Heart left ventricle (tissue), 16 donors: Measurements from ENCODE around the gene EMILIN2. TPM values are rescaled to one million over a fixed set of nuclear protein-coding genes. Genes with fewer than 3 reads are reported as not detected.

ENCODE experiments used
- ATAC-seq, 4 donors: fragments of 200-7000 bp; cut with Tn5 transposase; one replicate each; pipeline ENCODE4 v1.9.1; 2020 to 2022; ENCODE audit warnings: moderate library complexity in 4 of 4, mild to moderate bottlenecking in 3 of 4, moderate number of reproducible peaks in 1 of 4
- DNase-seq, 5 donors: peaks; one replicate each; pipeline ENCODE4 v3.0.0-alpha.2; 2020
- H3K27ac ChIP-seq, 12 donors: fragments of 200-600 bp; sonication (generic) in 4 of 12; one replicate each; pipeline versions ENCODE4 v1.5.0 to v1.8.0; 2016 to 2022; ENCODE audit warnings: mild to moderate bottlenecking in 2 of 12
- H3K27me3 ChIP-seq, 9 donors: fragments of 200-600 bp; sonication (generic) in 2 of 9; one replicate each; pipeline versions ENCODE4 v1.5.1 to v1.8.0; 2016 to 2022; ENCODE audit warnings: mild to moderate bottlenecking in 3 of 9
- H3K36me3 ChIP-seq, 9 donors: fragments of 200-600 bp; sonication (generic) in 2 of 9; one replicate each; pipeline versions ENCODE4 v1.5.0 to v1.8.0; 2018 to 2022; ENCODE audit warnings: mild to moderate bottlenecking in 2 of 9
- H3K4me1 ChIP-seq, 12 donors: fragments of 200-600 bp; sonication (generic) in 4 of 12; one replicate each; pipeline versions ENCODE4 v1.5.0 to v1.8.0; 2016 to 2022; ENCODE audit warnings: mild to moderate bottlenecking in 3 of 12
- H3K4me3 ChIP-seq, 12 donors: fragments of 200-600 bp; sonication (generic) in 4 of 12; one replicate each; pipeline versions ENCODE4 v1.5.0 to v1.8.0; 2017 to 2022; ENCODE audit warnings: mild to moderate bottlenecking in 9 of 12, moderate library complexity in 4 of 12
- H3K9me3 ChIP-seq, 12 donors: fragments of 200-600 bp; sonication (generic) in 4 of 12; one replicate each; pipeline versions ENCODE4 v1.5.0 to v1.8.0; 2016 to 2022; ENCODE audit warnings: mild to moderate bottlenecking in 1 of 12
- CTCF ChIP-seq, 12 donors: fragments of 200-600 bp; sonication (generic) in 4 of 12; IDR thresholded peaks; one replicate each; pipeline versions ENCODE4 v1.5.0 to v1.8.0; 2018 to 2022; ENCODE audit warnings: antibody characterized with exemption in 12 of 12, mild to moderate bottlenecking in 5 of 12
- POLR2A ChIP-seq, 2 donors: fragments of 450-650 bp; IDR thresholded peaks; one replicate each; pipeline ENCODE4 v1.6.1; 2017; ENCODE audit warnings: antibody characterized with exemption in 2 of 2, mild to moderate bottlenecking in 2 of 2, moderate library complexity in 2 of 2
- WGBS, 4 donors: extraction: QIAGEN DNeasy Blood & Tissue Kit in 2 of 4; methylation state at CpG; one replicate each; pipeline versions ENCODE4 v1.1.5 to v1.1.7; 2013 to 2018; 5-methylcytosine and 5-hydroxymethylcytosine counted together
- intact Hi-C, 10 donors: fragments of 100-400 bp; cut with DNase I; formaldehyde crosslinking; loops; one replicate each; pipeline versions ENCODE4 v1.11.1 to v1.14.2; 2022
- polyA plus RNA-seq, 2 donors: library from polyadenylated mRNA; stranded (reverse); fragments of 200-250 nt; gene quantifications; one replicate each; pipeline ENCODE4 v1.2.3, GENCODE V29; 2013
- total RNA-seq, 9 donors: library from RNA; depleted of rRNA in 2 of 9; stranded (reverse); fragments of >200 nt in 2 of 9; fragmentation: NEBNext Ultra II Directional in 3 of 9; extraction: Animal tissue kit (Norgen Biotek cat#: 25700) in 3 of 9; gene quantifications; one replicate each; pipeline versions ENCODE4 v1.1.0 to v1.2.4, GENCODE V29; 2016 to 2023
- donor health status: ischemic (EF 13 %, LVEDD 7.1; RV severe dilation, severe dysfunction).
- donor health status: healthy with polysubstance abuse.
- donor health status: DM: no; HTN: yes; CAD: no.
- donor health status: DM: no; HTN: no; CAD: no.
- donor health status: ischemic (EF 25% LVEDD 6.9; RV normal size, moderate dysfunction).
- donor health status: ischemic (EF 25% LVEDD 5.7; RV mildly dilated, moderate dysfunction).
- donor health status: healthy.
- donor health status: DM: yes; HTN: yes; CAD: no.
- donor health status: ischemic (EF 35%, LVEDD 5.7; RV mildly dilated, moderate dysfunction).
- donor health status: nonischemic (EF 11% LVEDD 7.7; RV severe dilation, severe dysfunction).
- donor health status: DM: yes; HTN: yes; CAD: no.
- donor health status: PGD.
- donor health status: ischemic (EF 29% LVEDD 5.4; RV normal size, mild dysfunction).
- donor health status: nonischemic (EF 23%, LVEDD 6.1; RV moderate dilation, normal function).

Gene EMILIN2
- total and polyA plus RNA-seq, 11 donors, result 14.4 to 71.3 (median 22.6) TPM

- intact Hi-C loops, result no loop called here
- 96 to 99% (median 98%) methylated on average over 2 of the region's 2 CpGs for WGBS, 4 donors
- H3K27ac ChIP-seq, result no peak overlapping the region
- peaks cover 0 to 8% (median 3%) of the 10 kb centered on the region in 12 donors for H3K4me1 ChIP-seq
- DNase-seq (no peak), ATAC-seq (no peak)
- H3K4me3 ChIP-seq, result no peak overlapping the region
- no peak for TF ChIP-seq CTCF (IDR thresholded peaks at IDR 0.05)
- no peak for TF ChIP-seq POLR2A (IDR thresholded peaks at IDR 0.05)
- peaks cover 0 to 6% (median 0%) of the 10 kb centered on the region in 12 donors for H3K9me3 ChIP-seq
- H3K27me3 ChIP-seq, result no peaks in the 10 kb centered on the region
- no peaks in the 10 kb centered on the region for H3K36me3 ChIP-seq
Measured at GRCh38 chr18:2823966-2824365, 22.8 kb upstream of the EMILIN2 start.

DNA sequence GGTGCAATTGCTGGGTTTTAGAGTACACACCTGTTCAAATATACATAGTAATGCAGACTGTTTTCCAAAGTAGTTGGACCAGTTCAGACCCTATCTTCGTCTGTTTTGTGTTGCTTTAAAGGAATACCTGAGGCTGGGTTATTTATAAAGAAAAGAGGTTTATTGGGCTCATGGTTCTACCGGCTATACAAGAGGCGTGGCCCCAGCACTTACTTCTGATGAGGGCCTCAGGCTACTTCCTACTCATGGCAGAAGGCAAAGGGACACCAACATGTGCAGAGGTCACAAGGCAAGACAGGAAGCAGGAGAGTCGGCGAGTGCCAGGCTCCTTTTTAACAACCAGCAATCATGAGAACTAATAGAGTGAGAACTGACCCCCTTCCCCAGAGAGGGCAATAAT lies 21.9 kb upstream of the EMILIN2 start:
- H3K36me3 ChIP-seq, result no peaks in the 10 kb centered on the region
- WGBS, 4 donors, result 88 to 91% (median 88%) methylated on average over 5 of the region's 5 CpGs
- H3K4me3 ChIP-seq, result no peak overlapping the region
- no peak for ATAC-seq
- intact Hi-C loops, result no loop called here
- TF ChIP-seq CTCF (IDR thresholded peaks at IDR 0.05), result no peak
- no peak for TF ChIP-seq POLR2A (IDR thresholded peaks at IDR 0.05)
- peaks cover 0 to 8% (median 3%) of the 10 kb centered on the region in 12 donors for H3K4me1 ChIP-seq
- no peaks in the 10 kb centered on the region for H3K27me3 ChIP-seq
- H3K9me3 ChIP-seq, result peaks cover 0 to 6% (median 0%) of the 10 kb centered on the region in 12 donors
- H3K27ac ChIP-seq, result no peak overlapping the region
- no peak for DNase-seq

- H3K27me3 ChIP-seq, result no peaks in the 10 kb centered on the region
- no peak for TF ChIP-seq CTCF (IDR thresholded peaks at IDR 0.05)
- TF ChIP-seq POLR2A (IDR thresholded peaks at IDR 0.05), result no peak
- H3K4me3 ChIP-seq, result no peak overlapping the region
- H3K27ac ChIP-seq, result no peak overlapping the region
- DNase-seq (no peak), ATAC-seq (no peak)
- H3K4me1 ChIP-seq, result peaks cover 0 to 8% (median 3%) of the 10 kb centered on the region in 12 donors
- WGBS, 4 donors, result 87 to 98% (median 93%) methylated on average over 3 of the region's 3 CpGs
- H3K9me3 ChIP-seq, result peaks cover 0 to 6% (median 0%) of the 10 kb centered on the region in 12 donors
- H3K36me3 ChIP-seq, result no peaks in the 10 kb centered on the region
- intact Hi-C loops, result no loop called here
Measured at GRCh38 chr18:2825613-2826175, 21.1 kb upstream of the EMILIN2 start.

DNA sequence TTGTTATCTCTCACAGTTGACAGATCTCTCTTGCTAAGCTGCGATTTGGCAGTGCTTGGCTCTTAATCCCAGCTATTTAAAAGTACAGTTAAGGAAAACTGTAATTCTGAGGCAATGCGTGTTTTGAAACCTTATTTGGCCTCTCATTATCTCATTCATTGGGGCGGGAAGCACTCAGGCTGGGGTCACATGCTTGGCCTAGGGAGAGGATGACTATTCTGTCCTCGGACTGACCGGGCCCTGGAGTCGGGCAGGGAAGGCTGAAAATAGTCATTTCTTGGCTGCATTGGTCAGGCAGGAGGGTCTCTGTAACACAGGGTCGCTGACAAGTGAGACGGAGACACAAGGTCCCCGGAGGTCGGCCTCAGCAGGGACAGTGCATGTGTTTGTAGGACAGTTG lies 20.2 kb upstream of the EMILIN2 start:
- peak in 2 of 5 donors; percentile 11 to 33 for DNase-seq
- Histone ChIP-seq H3K36me3 (no peaks in the 10 kb centered on the region), H3K27ac (peak overlapping the region in 1 of 12 donors; percentile 21), H3K4me3 (no peak overlapping the region), H3K27me3 (no peaks in the 10 kb centered on the region), H3K9me3 (peaks cover 0 to 6% (median 0%) of the 10 kb centered on the region in 12 donors), H3K4me1 (peaks cover 0 to 8% (median 3%) of the 10 kb centered on the region in 12 donors)
- intact Hi-C loops, result no loop called here
- TF ChIP-seq POLR2A (IDR thresholded peaks at IDR 0.05) (no peak), CTCF (IDR thresholded peaks at IDR 0.05) (no peak)
- WGBS, 4 donors, result 26 to 31% (median 30%) methylated on average over 10 of the region's 10 CpGs
- ATAC-seq, result peak in 3 of 4 donors; percentile 70 to 77 (median 70)
